GM12878 (cell line): ENCODE data around the gene DDX39B. TPM values are rescaled to one million over a fixed set of nuclear protein-coding genes. Genes with fewer than 3 reads are reported as not detected.
A peak's percentile ranks its signal among the peaks of the same experiment; 100 is the strongest.

Source experiments
- ATF3 ChIP-seq: IDR thresholded peaks from 2 replicates; pipeline ENCODE4 v1.6.1; 2011; ENCODE audit warnings: low read depth, mild to moderate bottlenecking, low read length, moderate library complexity, borderline replicate concordance; ENCODE audit errors: extremely low read depth
- ATF7 ChIP-seq: fragments of 450-650 bp; IDR thresholded peaks from 2 replicates; pipeline ENCODE4 v1.6.1; 2016; ENCODE audit warnings: low read depth, mild to moderate bottlenecking
- BMI1 ChIP-seq: fragments of 450-650 bp; IDR thresholded peaks from 2 replicates; pipeline ENCODE4 v1.6.1; 2016; ENCODE audit warnings: mild to moderate bottlenecking, moderate library complexity, borderline replicate concordance
- CUX1 ChIP-seq: IDR thresholded peaks from 2 replicates; pipeline ENCODE4 v1.6.1; 2012; ENCODE audit warnings: improper control_type of control experiment, low read depth, low read length; ENCODE audit not compliant: insufficient replicate concordance
- MYC ChIP-seq: IDR thresholded peaks from 2 replicates; pipeline ENCODE4 v1.6.1; 2011; ENCODE audit warnings: mild to moderate bottlenecking, low read length, moderate library complexity, inconsistent platforms; ENCODE audit not compliant: insufficient read depth, insufficient replicate concordance, insufficient read length, severe bottlenecking
- NFIC ChIP-seq: IDR thresholded peaks from 2 replicates; pipeline ENCODE4 v1.6.1; 2012; ENCODE audit warnings: low read depth, mild to moderate bottlenecking, inconsistent platforms, low read length, moderate library complexity
- RUNX3 ChIP-seq: IDR thresholded peaks from 2 replicates; pipeline ENCODE4 v1.6.1; 2012; ENCODE audit warnings: low read length, inconsistent platforms
- SIN3A ChIP-seq: IDR thresholded peaks from 2 replicates; pipeline ENCODE4 v1.6.1; 2012; ENCODE audit warnings: low read depth, low read length, improper control_type of control experiment
- TCF12 ChIP-seq: IDR thresholded peaks from 2 replicates; pipeline ENCODE4 v1.6.1; 2011; ENCODE audit warnings: low read depth, mild to moderate bottlenecking, low read length
- TCF3 ChIP-seq: IDR thresholded peaks from 2 replicates; pipeline ENCODE4 v1.6.1; 2012; ENCODE audit warnings: low read depth, mild to moderate bottlenecking, low read length, borderline replicate concordance; ENCODE audit not compliant: insufficient read depth
- WRNIP1 ChIP-seq: IDR thresholded peaks from 2 replicates; pipeline ENCODE4 v1.6.1; 2011; ENCODE audit warnings: low read depth, low read length, improper control_type of control experiment, borderline replicate concordance
- polyA plus RNA-seq, 11 experiments: library from polyadenylated mRNA; depleted of rRNA in 4 of 11; unstranded in 6 of 11; stranded (reverse) in 5 of 11; fragments of >200 nt; fragmentation: Nextera tagmentation in 4 of 11; fragmentation: Illumina TruSeq in 1 of 11; extraction: Ambion mirVana in 4 of 11; extraction: Trizol in 1 of 11; gene quantifications; 1 replicate in 1 of 11; 2 replicates in 10 of 11; pipeline versions ENCODE4 v1.2.1 to v1.2.3, GENCODE V29; 2011 to 2016; ENCODE audit warnings: inconsistent platforms in 2 of 11, missing spikeins in 2 of 11, low read depth in 1 of 11
- total RNA-seq, 4 experiments: library from RNA; depleted of rRNA in 3 of 4; stranded (reverse); fragments of >200 nt in 3 of 4; fragmentation: Illumina TruSeq in 1 of 4; extraction: Trizol in 1 of 4; gene quantifications; 2 replicates each; pipeline versions ENCODE4 v1.2.1 to v1.2.3, GENCODE V29; 2013 to 2021
- TF ChIP-seq, protein P1 (sequence below): fragments of 450-650 bp; IDR thresholded peaks from 2 replicates; pipeline ENCODE4 v1.6.1; 2017; ENCODE audit warnings: antibody characterized with exemption, mild to moderate bottlenecking, moderate library complexity
- TF ChIP-seq, protein P2 (sequence below): fragments of 450-650 bp; IDR thresholded peaks from 2 replicates; pipeline ENCODE4 v1.6.1; 2016; ENCODE audit warnings: mild to moderate bottlenecking
- TF ChIP-seq, protein P3 (sequence below): fragments of 450-650 bp; IDR thresholded peaks from 2 replicates; pipeline ENCODE4 v1.6.1; 2017; ENCODE audit warnings: mild to moderate bottlenecking, moderate library complexity

DDX39B gene
- total and polyA plus RNA-seq, 10 of the 15 experiments (the other 5 are each of a cell fraction or from before 2014, with no cell fraction given): 271 to 661 (median 330) TPM

DNA sequence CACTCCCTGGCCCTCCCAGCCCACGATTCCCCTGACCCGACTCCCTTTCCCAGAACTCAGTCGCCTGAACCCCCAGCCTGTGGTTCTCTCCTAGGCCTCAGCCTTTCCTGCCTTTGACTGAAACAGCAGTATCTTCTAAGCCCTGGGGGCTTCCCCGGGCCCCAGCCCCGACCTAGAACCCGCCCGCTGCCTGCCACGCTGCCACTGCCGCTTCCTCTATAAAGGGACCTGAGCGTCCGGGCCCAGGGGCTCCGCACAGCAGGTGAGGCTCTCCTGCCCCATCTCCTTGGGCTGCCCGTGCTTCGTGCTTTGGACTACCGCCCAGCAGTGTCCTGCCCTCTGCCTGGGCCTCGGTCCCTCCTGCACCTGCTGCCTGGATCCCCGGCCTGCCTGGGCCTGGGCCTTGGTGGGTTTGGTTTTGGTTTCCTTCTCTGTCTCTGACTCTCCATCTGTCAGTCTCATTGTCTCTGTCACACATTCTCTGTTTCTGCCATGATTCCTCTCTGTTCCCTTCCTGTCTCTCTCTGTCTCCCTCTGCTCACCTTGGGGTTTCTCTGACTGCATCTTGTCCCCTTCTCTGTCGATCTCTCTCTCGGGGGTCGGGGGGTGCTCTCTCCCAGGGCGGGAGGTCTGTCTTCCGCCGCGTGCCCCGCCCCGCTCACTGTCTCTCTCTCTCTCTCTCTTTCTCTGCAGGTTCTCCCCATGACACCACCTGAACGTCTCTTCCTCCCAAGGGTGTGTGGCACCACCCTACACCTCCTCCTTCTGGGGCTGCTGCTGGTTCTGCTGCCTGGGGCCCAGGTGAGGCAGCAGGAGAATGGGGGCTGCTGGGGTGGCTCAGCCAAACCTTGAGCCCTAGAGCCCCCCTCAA is 30.5 kb upstream of the DDX39B start, which contains the start of gene LTA (continued):
- TF ChIP-seq MYC (peak; percentile 32), WRNIP1 (no peak), BMI1 (no peak), SIN3A (no peak), RUNX3 (no peak), TCF12 (peak; percentile 85), CUX1 (no peak), ATF3 (no peak), NFIC (no peak), ATF7 (peak; percentile 63), TCF3 (peak; percentile 83)
- TF ChIP-seq, protein P1, sequence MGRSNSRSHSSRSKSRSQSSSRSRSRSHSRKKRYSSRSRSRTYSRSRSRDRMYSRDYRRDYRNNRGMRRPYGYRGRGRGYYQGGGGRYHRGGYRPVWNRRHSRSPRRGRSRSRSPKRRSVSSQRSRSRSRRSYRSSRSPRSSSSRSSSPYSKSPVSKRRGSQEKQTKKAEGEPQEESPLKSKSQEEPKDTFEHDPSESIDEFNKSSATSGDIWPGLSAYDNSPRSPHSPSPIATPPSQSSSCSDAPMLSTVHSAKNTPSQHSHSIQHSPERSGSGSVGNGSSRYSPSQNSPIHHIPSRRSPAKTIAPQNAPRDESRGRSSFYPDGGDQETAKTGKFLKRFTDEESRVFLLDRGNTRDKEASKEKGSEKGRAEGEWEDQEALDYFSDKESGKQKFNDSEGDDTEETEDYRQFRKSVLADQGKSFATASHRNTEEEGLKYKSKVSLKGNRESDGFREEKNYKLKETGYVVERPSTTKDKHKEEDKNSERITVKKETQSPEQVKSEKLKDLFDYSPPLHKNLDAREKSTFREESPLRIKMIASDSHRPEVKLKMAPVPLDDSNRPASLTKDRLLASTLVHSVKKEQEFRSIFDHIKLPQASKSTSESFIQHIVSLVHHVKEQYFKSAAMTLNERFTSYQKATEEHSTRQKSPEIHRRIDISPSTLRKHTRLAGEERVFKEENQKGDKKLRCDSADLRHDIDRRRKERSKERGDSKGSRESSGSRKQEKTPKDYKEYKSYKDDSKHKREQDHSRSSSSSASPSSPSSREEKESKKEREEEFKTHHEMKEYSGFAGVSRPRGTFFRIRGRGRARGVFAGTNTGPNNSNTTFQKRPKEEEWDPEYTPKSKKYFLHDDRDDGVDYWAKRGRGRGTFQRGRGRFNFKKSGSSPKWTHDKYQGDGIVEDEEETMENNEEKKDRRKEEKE: no peak
- TF ChIP-seq, protein P2, sequence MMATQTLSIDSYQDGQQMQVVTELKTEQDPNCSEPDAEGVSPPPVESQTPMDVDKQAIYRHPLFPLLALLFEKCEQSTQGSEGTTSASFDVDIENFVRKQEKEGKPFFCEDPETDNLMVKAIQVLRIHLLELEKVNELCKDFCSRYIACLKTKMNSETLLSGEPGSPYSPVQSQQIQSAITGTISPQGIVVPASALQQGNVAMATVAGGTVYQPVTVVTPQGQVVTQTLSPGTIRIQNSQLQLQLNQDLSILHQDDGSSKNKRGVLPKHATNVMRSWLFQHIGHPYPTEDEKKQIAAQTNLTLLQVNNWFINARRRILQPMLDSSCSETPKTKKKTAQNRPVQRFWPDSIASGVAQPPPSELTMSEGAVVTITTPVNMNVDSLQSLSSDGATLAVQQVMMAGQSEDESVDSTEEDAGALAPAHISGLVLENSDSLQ: peak; percentile 93
- TF ChIP-seq, protein P3, sequence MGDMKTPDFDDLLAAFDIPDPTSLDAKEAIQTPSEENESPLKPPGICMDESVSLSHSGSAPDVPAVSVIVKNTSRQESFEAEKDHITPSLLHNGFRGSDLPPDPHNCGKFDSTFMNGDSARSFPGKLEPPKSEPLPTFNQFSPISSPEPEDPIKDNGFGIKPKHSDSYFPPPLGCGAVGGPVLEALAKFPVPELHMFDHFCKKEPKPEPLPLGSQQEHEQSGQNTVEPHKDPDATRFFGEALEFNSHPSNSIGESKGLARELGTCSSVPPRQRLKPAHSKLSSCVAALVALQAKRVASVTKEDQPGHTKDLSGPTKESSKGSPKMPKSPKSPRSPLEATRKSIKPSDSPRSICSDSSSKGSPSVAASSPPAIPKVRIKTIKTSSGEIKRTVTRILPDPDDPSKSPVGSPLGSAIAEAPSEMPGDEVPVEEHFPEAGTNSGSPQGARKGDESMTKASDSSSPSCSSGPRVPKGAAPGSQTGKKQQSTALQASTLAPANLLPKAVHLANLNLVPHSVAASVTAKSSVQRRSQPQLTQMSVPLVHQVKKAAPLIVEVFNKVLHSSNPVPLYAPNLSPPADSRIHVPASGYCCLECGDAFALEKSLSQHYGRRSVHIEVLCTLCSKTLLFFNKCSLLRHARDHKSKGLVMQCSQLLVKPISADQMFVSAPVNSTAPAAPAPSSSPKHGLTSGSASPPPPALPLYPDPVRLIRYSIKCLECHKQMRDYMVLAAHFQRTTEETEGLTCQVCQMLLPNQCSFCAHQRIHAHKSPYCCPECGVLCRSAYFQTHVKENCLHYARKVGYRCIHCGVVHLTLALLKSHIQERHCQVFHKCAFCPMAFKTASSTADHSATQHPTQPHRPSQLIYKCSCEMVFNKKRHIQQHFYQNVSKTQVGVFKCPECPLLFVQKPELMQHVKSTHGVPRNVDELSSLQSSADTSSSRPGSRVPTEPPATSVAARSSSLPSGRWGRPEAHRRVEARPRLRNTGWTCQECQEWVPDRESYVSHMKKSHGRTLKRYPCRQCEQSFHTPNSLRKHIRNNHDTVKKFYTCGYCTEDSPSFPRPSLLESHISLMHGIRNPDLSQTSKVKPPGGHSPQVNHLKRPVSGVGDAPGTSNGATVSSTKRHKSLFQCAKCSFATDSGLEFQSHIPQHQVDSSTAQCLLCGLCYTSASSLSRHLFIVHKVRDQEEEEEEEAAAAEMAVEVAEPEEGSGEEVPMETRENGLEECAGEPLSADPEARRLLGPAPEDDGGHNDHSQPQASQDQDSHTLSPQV: no peak
